Activated CD8-positive, alpha-beta memory T cell treated with anti-CD3 and anti-CD28 coated beads, Interleukin-2, amount 50 U/mL, for 1 hour (primary cell): ENCODE results near the gene EEFSEC.

ENCODE experiments used
- DNase-seq: peaks from one replicate; pipeline ENCODE4 v3.0.0-alpha.2; 2020; ENCODE audit errors: extremely low read depth

Gene EEFSEC

GRCh38 chr3:128368626-128369025, 215.3 kb downstream of the EEFSEC start:
- DNase-seq: no peak

GRCh38 chr3:128369121-128369703, 215.9 kb downstream of the EEFSEC start:
- no peak for DNase-seq

GRCh38 chr3:128369881-128370642, 216.8 kb downstream of the EEFSEC start:
- DNase-seq: no peak

GRCh38 chr3:128372281-128372680, 219.0 kb downstream of the EEFSEC start:
- DNase-seq: no peak

GRCh38 chr3:128372707-128373533, 219.6 kb downstream of the EEFSEC start:
- DNase-seq: no peak

- DNase-seq: no peak
Observed at GRCh38 chr3:128374746-128375445, 221.6 kb downstream of the EEFSEC start.

GRCh38 chr3:128376516-128376915, 223.2 kb downstream of the EEFSEC start:
- DNase-seq: no peak

GRCh38 chr3:128378631-128379347, 225.5 kb downstream of the EEFSEC start:
- DNase-seq: no peak

GRCh38 chr3:128379367-128380160, 226.3 kb downstream of the EEFSEC start:
- no peak for DNase-seq

GRCh38 chr3:128380295-128380694, 227.0 kb downstream of the EEFSEC start:
- DNase-seq: no peak

- no peak for DNase-seq
Observed at GRCh38 chr3:128380719-128381118, 227.4 kb downstream of the EEFSEC start.

GRCh38 chr3:128381609-128382008, 228.3 kb downstream of the EEFSEC start:
- DNase-seq: no peak

GRCh38 chr3:128382221-128382807, 229.0 kb downstream of the EEFSEC start:
- DNase-seq: no peak

- DNase-seq: no peak
Observed at GRCh38 chr3:128383316-128384235, 230.3 kb downstream of the EEFSEC start.

GRCh38 chr3:128385080-128385832, 232.0 kb downstream of the EEFSEC start:
- DNase-seq: no peak

- no peak for DNase-seq
Observed at GRCh38 chr3:128388932-128389331, 235.7 kb downstream of the EEFSEC start.

- no peak for DNase-seq
Observed at GRCh38 chr3:128390867-128391266, 237.6 kb downstream of the EEFSEC start.

- no peak for DNase-seq
Observed at GRCh38 chr3:128392021-128392420, 238.7 kb downstream of the EEFSEC start.
